NCI-H526 (cell line): ENCODE measurements around the gene MKRN2.
"Not testable (repeated sequence)": the region's sequence is repeated elsewhere in the genome, so short reads cannot be mapped to it uniquely, and the experiment has no call there.

Experiments
- DNase-seq, 2 experiments: peaks; one replicate each; lab custom pipeline; 2025; lab: John Stamatoyannopoulos, UW

MKRN2 gene, protein sequence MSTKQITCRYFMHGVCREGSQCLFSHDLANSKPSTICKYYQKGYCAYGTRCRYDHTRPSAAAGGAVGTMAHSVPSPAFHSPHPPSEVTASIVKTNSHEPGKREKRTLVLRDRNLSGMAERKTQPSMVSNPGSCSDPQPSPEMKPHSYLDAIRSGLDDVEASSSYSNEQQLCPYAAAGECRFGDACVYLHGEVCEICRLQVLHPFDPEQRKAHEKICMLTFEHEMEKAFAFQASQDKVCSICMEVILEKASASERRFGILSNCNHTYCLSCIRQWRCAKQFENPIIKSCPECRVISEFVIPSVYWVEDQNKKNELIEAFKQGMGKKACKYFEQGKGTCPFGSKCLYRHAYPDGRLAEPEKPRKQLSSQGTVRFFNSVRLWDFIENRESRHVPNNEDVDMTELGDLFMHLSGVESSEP

DNA sequence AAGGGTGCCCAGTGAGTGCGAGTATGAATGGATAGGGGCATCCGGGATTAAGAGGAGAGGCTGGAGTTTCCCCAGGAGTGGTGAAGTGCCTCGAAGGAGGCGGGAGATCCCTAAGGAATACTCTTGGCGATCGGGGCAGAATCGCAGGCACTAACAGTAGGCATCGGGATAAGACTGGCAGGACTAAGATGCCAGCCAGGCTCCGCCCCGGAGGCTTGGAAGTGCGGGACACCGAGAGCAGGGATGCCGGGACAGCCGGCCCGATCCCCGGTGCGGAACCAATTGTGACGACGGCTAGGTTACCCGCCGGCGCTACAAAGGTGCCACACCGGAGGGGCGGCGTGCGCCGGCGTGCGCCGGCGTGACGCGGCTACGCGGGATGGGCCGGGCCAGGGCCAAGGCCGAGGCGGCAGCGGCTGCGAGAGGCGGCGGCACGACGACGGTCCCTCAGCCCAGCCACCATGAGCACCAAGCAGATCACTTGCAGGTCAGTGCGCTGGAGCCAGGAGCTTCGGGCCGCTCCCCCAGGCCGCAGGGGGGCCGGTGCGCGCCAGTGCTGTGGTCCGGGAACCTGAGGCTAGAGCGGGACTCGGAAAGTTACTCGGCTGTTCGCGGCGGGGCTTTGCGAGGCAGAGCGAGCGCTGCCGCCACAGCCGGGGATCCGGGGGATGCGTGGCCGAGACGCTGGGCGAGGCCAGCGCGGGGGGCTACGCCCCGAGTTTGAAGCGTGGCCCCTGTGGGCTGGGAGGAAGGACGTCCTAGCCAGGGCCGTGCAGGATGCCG lies at the start of gene MKRN2:
TSS of gene MKRN2 (plus strand) at position 398 of the 783 bp plus-strand sequence. CDS start at position 462, 64 bp downstream.
- DNase-seq = peak; percentile 76 to 93

DNA sequence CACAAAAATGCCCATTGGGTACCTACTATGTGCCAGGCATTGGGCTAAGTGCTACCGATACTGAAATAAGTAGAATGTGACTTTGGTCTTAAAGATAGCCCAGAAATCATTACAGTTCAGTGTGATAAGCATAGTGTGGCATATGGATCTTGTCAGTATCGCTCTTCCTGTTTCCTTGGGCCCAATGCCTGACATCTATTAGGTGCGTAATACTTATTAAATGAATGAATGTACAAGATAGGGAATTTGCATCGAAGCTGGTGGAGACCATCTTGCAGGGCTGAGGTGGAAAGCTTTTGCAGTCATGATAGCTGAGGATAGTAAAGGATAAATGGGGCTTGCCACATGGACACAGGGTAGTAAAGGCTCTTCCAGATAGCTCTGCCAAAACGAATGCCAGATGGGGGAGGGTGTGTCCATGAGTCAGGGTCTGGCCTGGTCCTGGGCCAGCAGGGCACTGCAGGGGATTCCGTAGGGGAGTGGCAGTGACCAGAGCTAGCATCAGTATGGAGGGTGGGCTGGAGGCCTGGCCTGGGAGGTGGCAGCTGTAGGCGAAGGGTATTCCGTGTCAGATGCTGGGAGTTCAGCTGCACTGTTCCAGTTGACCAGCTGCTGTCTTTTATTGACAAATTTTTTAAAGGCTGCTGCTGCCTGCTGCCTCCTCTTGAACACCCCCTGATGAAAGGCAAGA lies 49.2 kb upstream of the MKRN2 start:
- DNase-seq = no peak

DNA sequence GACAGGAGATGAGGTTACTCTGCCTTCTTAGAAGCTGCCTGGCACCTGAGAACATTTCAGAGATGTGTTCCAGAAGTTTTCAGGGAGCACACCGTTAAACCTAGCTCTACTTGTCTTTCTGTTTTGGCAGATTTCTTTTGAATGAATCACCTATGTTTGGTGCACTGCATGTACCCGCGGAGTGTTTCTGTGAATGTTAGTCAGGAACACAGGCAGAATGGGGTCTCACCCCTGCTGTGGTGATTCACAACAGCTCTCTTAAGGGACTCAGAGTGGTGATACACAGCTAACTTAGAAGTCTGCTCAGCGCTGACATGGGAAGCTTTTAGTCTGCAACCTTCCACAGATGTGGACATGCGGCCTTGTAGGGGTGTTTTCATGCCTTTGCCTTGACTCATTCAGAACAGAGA lies 48.6 kb upstream of the MKRN2 start:
- no peak for DNase-seq

DNA sequence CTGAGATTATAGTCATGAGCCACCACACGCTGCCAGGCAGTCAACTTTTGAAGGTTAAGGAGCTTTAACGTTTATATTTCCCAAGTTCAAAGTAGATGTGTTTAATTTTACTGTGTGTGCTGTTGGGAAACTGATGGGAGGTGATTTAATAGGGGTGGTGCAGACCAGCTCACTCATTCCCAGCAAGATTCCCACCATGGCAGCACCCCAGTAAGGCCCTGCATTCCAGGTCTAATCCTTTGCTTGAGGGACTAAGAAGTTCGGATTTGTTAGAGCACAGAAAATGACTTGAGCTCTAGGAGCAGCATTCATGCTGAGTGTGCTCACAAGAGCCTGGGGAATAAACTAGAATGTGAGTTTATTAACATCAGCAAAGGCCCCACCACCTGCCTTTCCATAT lies 47.4 kb upstream of the MKRN2 start:
- DNase-seq = no peak

DNA sequence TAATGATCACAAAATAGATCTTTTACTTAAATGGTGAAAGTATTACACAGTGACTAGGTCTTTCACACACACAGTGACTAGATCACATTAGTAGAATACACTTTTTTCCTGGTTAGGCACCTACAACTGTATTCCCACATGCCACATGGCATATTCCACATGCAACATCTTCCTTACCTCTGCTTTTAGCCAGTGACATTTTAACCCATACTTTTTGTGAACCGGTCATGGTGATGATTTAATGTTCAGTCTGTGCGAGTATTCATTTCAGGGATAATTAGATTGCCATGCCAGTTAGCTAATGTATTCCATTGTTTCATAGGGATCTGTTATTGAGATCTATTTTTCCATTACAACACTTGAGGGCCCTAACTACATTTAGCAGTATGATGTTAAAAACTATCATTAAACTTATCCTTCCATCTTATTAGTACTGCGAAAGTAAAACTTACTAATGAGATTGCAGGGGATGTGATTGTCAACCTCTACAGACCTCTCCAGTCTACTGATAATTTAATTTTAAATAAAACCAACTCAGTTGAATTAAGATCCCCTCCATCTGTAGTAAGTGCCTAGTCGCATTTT lies 44.3 kb upstream of the MKRN2 start:
- no peak for DNase-seq

DNA sequence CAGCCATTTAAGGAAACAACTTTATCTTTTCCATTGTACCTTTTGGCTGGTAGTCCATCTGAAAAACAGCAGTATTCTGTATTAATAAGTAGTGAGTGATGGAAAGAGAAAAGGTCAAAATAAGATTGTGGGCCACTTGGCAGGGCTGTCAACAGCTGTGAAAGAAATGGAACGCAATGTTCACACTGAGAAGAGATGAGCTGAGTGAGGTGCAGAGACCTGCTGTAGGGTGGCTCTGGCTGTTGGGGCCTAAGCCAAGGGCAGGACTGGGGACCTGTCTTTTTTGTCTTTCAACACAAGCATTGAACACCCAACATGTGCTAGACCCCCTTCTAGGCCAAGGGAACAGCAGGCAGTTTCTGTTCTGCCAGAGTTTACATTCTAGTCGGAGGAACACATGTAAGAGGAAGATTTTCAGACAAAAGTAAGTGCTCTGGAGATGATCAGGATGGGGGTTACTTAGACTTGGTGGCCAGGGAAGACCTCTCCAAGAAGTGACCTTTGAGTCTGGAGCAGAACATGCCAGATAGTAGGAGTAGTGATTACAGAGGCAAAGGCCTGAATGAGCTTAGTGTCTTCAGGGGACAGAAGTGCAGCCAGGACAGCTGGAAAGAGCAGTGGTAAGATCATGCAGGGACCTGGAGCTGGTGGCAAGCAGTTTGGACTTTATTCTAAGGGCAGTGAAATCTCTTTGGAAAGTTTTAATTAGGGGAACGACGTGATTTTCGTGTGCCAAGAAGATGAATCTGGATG lies 43.0 kb upstream of the MKRN2 start:
- DNase-seq = no peak

DNA sequence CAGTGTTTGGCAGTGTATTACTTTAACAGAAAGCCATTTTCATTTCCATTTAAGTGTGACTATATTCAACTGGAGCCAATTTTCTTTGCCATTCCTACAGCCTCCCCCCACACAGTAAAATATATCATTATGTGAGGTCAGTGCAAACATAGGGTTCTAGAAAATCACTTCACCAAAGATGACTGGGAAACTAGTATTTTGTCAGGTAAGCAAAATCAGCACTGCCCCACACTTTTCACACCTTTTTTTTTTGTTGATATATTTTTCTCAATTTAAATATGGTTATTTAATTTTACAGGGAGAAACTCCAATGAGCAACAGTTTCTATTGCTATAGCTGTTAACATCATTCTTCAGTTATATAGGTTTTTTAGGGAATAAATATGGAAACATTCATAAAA lies 41.3 kb upstream of the MKRN2 start:
- DNase-seq = no peak

DNA sequence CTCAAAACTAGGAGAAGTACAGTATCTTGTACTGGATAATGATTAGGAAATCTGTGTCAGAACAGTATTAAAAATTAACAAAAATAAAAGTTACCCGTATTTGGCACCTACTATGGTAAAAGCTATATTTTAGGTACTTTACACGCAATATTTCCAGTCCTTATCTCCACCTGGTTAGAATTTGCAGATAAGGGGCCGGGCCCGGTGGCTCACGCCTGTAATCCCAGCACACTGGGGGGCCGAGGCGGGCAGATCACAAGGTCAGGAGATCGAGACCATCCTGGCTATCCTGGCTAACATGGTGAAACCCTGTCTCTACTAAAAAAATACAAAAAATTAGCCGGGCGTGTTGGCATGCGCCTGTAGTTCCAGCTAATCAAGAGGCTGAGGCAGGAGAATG lies 40.0 kb upstream of the MKRN2 start:
- DNase-seq = no peak

DNA sequence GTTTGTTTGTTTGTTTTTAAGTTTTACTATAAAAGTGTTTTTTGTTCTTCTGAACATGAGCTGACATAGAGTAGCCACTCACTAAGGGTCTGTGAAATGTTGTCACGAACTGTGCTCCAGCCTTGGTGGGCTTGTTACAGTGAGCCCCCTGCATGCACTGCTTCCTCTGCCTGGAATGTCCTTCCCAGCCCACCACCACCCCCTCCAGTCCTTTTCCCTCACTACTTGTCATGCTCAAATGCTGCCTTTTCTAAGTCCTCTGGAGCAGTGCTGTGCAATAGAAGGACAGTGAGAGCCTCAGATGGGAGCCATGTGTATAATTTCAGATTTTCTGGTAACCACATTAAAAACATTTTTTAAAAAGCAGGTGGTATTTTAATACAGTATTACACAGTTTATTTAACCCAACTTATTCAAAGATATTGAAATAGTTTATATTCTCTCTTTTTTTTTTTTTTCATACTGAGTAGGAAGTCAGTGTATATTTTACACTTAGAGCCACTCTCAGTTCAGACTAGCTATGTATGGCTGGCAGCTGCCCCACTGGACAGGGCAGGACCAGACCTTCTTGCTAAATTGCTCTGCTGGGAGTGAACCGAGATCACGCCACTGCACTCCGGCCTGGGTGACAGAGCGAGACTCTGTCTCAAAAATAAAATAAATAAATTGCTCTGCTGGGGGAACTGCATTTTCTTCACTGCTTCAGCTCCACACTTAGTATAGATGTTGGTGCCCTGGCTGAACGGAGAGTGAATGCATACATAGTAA lies 38.4 kb upstream of the MKRN2 start:
- DNase-seq = no peak

DNA sequence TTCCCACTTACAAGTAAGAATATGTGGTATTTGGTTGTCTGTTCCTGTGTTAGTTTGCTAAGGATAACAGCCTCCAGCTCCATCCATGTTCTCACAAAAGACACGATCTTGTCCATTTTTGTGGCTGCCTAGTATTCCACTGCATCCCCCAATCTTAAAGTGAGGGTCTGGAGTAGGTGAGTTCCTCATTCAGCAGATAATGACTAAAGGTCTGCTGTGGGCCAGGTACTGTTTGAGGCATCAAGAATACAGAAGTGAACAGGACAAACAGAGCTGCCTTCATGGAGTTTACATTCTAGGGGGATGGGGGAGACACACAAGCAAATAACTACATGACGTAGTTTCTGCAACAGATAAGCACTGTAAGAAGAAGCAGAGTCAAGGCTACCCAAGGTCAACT lies 35.9 kb upstream of the MKRN2 start:
- no peak for DNase-seq

DNA sequence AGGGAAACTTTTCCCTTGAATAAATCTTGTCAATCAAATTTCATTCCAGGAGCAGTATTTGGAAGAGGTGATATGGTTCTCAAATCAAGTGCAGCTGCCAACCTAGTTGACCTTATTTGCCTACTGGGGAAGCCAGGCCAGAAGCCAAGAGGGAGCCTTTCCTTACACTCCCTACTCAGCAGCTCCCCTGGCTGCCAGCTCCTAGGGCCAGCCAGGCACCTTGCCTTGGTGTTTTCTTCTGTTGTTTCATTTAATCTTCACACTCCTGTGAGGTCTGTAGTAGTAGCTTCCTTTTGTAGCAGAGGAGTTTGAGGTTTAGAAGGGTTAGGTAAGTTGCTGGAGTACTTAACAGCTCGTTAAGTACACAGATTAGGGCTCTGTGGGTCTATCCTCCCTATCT lies 34.2 kb upstream of the MKRN2 start:
- DNase-seq = peak in 1 of 2 experiments; percentile 21

DNA sequence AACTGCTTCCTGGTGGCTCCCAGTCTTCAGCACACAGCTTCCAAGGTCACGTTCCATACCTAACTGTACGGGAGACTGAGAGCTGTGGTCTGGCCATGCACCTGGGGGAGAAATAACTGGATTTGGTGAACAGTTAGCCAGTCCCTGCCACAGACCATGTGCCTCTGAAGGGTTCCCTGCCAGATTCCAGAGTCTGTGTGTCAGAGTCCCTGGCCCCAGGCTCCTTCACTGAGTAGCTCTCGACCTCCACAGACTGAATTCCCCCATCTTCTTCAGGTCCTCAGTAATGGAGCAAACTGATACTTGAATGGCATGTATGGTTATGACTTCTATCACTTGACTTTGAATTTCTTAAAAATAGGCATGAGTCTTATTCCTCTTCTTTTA lies 29.1 kb upstream of the MKRN2 start:
- DNase-seq = no peak

DNA sequence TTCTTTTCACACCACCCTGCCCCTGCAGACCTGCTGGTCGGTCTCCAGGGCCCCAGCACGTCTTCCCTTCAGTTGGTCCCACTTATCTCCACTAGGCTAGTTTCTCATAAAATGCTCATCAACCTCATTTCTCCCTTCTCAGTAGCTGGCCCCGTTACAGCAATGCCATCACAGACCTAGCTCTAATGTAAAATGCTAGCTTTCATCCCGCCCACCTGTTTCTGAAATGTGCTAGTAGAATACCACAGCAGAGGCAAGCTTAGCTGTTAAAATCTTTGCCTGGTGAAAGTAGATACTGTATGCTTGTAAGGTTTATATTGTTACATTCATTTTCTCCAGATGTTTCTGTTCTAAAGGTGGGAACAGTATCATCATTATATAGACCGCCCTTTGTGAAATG lies 24.7 kb upstream of the MKRN2 start:
- DNase-seq = no peak

DNA sequence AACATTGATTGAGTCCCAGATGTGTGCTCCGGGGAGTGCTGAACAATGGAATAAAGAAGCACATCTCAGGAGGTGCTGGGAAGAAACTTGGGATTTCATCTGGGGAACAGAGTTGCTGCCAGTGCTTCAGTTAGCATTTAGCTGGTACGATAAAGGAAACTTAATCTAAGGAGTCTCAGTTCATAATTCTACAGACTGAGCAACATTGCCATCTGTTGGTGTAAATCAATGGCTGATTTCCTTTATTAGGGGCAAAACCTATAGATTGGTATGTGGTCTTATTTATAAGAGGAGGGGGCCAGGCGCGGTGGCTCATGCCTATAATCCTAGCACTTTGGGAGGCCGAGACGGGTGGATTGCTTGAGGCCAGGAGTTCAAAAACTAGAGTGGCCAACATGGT lies 20.5 kb upstream of the MKRN2 start:
- DNase-seq = no peak

DNA sequence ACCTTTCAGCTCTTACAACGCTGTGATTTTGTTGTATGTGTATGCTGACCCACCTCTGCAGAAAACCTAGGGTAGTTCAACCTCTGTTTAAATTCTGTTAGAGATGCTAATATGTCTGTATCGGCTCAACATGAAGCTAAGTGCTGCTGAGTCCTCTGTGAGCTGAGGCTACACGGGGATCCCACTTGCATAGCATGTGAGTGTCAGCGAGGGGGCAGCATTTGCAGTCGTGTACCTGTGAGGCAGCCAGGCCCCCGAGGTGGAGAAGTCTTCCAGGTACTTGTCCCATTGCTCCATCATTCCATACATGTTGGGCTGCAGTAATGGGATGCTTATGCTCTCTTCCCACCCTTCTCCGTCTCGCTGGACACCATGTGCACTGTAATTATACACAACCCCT lies 15.3 kb upstream of the MKRN2 start:
- DNase-seq = peak in 1 of 2 experiments; percentile 14

DNA sequence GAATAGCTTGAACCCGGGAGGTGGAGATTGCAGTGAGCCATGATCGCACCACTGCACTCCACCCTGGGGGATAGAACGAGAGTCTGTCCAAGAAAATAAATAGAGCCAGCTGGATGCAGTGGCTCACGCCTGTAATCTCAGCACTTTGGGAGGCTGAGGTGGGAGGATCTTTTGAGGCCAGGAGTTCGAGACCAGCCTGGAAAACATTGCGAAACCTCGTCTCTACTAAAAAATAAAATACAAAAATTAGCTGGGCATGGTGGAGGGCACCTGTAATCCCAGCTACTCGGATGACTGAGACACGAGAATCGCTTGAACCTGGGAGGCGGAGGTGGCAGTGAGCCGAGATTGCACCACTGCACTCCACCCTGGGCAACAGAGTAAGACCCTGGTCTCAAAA lies 13.4 kb upstream of the MKRN2 start:
- DNase-seq = not testable (repeated sequence)

DNA sequence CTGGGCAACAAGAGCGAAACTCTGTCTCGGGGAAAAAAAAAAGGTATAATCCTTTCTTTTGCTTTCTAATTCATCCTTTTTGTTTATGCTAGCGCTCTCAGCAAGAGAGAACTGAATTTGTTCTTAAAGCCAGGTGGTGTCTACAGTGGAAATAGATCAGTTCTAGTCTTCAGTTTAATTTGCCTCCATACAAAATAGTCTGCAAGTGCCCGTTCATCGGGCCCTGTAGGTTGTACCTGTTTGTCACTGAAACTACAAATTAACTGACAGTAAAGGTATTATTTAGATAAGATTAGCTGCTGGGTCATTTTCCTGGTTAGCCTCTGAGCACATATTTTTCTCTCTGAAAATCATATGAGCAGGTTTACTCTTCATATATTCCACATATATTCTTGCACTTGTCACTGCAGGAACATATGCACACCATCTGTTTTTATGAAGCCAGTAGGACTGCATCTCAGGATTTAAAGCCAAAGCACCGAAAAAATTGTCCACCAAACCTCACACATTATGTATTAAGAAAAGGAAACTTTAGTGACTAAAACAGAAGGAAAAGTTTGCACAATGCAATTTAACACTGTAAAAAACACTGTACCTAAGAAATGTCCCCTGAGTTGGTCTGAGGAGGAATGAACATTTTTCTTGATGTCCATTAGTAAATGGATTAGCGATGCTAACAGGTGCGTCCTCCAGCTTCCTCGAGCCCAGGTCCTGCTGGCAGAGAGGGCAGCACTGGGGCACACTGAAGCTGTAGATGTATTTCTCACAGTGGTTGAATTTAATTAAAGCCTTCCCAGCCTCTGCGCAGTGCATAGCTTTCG lies 12.0 kb upstream of the MKRN2 start:
- no peak for DNase-seq

DNA sequence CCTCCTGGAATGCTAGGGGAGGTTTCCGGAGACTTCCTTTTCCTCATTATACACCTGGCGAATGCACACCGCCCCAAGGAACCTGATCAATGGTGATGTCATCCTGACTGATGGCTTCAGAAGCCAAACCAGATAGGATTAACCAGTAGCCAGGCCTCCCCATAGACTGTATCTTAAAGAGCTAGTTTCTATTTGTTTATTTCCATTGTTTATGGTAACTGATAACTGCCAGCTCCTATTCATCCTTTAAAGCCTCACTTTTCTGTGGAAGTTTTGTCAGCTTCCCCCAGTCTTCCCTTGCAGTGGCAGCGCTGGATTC lies 11.5 kb upstream of the MKRN2 start, which contains the start of gene MKRN2OS:
TSS of gene MKRN2OS (minus strand) at position 27 of the 319 bp plus-strand sequence. CDS start 35 bp downstream, outside the sequence.
- DNase-seq = peak; percentile 23 to 45

DNA sequence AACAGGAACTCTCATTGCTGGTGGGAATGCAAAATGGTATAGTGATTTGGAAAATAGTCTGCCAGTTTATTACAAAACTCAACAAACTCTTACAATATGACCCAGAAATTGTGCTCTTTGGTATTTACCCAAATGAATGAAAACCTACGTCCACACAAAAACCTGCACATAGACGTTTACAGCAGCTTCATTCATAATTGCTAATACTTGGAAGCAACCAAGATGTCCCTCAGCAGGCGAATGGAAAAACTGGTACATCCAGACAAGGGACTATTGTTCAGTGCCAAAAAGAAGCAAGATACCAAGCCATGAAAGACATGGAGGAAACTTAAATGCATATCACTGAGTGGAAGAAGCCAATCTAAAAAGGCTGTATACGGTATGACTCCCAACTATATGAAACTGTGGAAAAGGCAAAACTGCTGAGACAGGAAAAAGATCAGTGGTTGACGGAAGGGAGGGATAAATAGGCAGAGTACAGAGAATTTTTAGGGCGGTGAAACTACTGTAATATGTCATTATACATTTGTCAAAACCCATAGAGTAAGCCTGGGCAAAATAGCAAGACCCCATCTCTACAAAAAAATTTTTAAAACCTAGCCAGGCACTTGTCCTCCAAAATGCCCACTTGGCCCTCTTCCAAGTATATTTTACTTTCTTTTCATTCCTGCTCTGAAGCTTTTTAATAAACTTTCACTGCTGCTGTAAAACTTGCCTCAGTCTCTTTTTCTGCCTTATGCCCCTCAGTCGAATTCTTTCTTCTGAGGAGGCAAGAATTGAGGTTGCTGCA lies 6.7 kb upstream of the MKRN2 start:
- DNase-seq = no peak
